ENCODE results near the gene PPFIA2. TPM values are rescaled to one million over a fixed set of nuclear protein-coding genes. Genes with fewer than 3 reads are reported as not detected.

Gene PPFIA2
- polyA plus RNA-seq, 1 donor (not counting 4 experiments of a cell fraction or from before 2014, with no cell fraction given), result not detected

GRCh38 chr12:81337886-81338285 lies 421.3 kb downstream of the PPFIA2 start:
- Histone ChIP-seq H3K9me3 (ENCODE audit: control insufficient read depth, low read depth, low read length) (no peaks in the 10 kb centered on the region), H2AFZ (ENCODE audit: control insufficient read depth, low read length) (no peak overlapping the region), H4K20me1 (ENCODE audit: control insufficient read depth, extremely low read depth, insufficient read depth, low read length) (no peaks in the 10 kb centered on the region), H3K36me3 (ENCODE audit: control insufficient read depth in 2 of 2, extremely low read depth in 1 of 2, insufficient read depth in 2 of 2, low read length in 2 of 2) (no peaks in the 10 kb centered on the region), H3K79me2 (ENCODE audit: control insufficient read depth, insufficient read depth, low read length) (no peaks in the 10 kb centered on the region), H3K27ac (ENCODE audit: control insufficient read depth, insufficient read depth, low read length) (no peak overlapping the region), H3K4me1 (ENCODE audit: control insufficient read depth, extremely low read depth, insufficient read depth, low read length) (no peaks in the 10 kb centered on the region), H3K27me3 (ENCODE audit: control insufficient read depth, extremely low read depth, insufficient read depth, low read length) (no peaks in the 10 kb centered on the region), H3K4me2 (ENCODE audit: control insufficient read depth, extremely low read depth, insufficient read depth, low read depth, low read length) (no peak overlapping the region), H3K9me1 (ENCODE audit: control insufficient read depth, extremely low read depth, insufficient read depth, low read length) (no peaks in the 10 kb centered on the region), H3K4me3 (ENCODE audit: control insufficient read depth in 2 of 3, extremely low read depth in 1 of 3, insufficient read depth in 2 of 3, low read depth in 1 of 3, low read length in 3 of 3) (no peak overlapping the region), H3K9ac (ENCODE audit: control insufficient read depth, extremely low read depth, insufficient read depth, low read length) (no peak overlapping the region)
- TF ChIP-seq CTCF (optimal IDR thresholded peaks at IDR 0.05 in 1 of 3, IDR thresholded peaks at IDR 0.05 in 1 of 3, conservative IDR thresholded peaks at IDR 0.05 in 1 of 3; ENCODE audit: extremely low read depth in 1 of 3, insufficient read depth in 2 of 3, low read length in 3 of 3), result no peak
- no peak for TF ChIP-seq EZH2 (IDR thresholded peaks at IDR 0.05; ENCODE audit: low read length)
- FAIRE-seq (no peak), DNase-seq (ENCODE audit: low read depth, low spot score) (no peak)
- dilution Hi-C loops (cut with MboI; ENCODE audit: extremely low pct_ligation_motif_present, low sequenced_read_pairs), result no loop called here

- Histone ChIP-seq H3K4me1 (ENCODE audit: control insufficient read depth, extremely low read depth, insufficient read depth, low read length) (no peaks in the 10 kb centered on the region), H3K4me2 (ENCODE audit: control insufficient read depth, extremely low read depth, insufficient read depth, low read depth, low read length) (no peak overlapping the region), H3K27me3 (ENCODE audit: control insufficient read depth, extremely low read depth, insufficient read depth, low read length) (no peaks in the 10 kb centered on the region), H3K9me1 (ENCODE audit: control insufficient read depth, extremely low read depth, insufficient read depth, low read length) (no peaks in the 10 kb centered on the region), H3K27ac (ENCODE audit: control insufficient read depth, insufficient read depth, low read length) (no peak overlapping the region), H3K9ac (ENCODE audit: control insufficient read depth, extremely low read depth, insufficient read depth, low read length) (no peak overlapping the region), H3K9me3 (ENCODE audit: control insufficient read depth, low read depth, low read length) (no peaks in the 10 kb centered on the region), H2AFZ (ENCODE audit: control insufficient read depth, low read length) (no peak overlapping the region), H3K4me3 (ENCODE audit: control insufficient read depth in 2 of 3, extremely low read depth in 1 of 3, insufficient read depth in 2 of 3, low read depth in 1 of 3, low read length in 3 of 3) (no peak overlapping the region), H4K20me1 (ENCODE audit: control insufficient read depth, extremely low read depth, insufficient read depth, low read length) (no peaks in the 10 kb centered on the region), H3K79me2 (ENCODE audit: control insufficient read depth, insufficient read depth, low read length) (no peaks in the 10 kb centered on the region), H3K36me3 (ENCODE audit: control insufficient read depth in 2 of 2, extremely low read depth in 1 of 2, insufficient read depth in 2 of 2, low read length in 2 of 2) (no peaks in the 10 kb centered on the region)
- no peak for TF ChIP-seq EZH2 (IDR thresholded peaks at IDR 0.05; ENCODE audit: low read length)
- TF ChIP-seq CTCF (optimal IDR thresholded peaks at IDR 0.05 in 1 of 3, IDR thresholded peaks at IDR 0.05 in 1 of 3, conservative IDR thresholded peaks at IDR 0.05 in 1 of 3; ENCODE audit: extremely low read depth in 1 of 3, insufficient read depth in 2 of 3, low read length in 3 of 3), result no peak
- dilution Hi-C loops (cut with MboI; ENCODE audit: extremely low pct_ligation_motif_present, low sequenced_read_pairs), result no loop called here
- DNase-seq (ENCODE audit: low read depth, low spot score) (no peak), FAIRE-seq (no peak)
Observed at GRCh38 chr12:81333812-81334211, 425.3 kb downstream of the PPFIA2 start.
